ENCODE measurements around the gene LRRC27.

DNA sequence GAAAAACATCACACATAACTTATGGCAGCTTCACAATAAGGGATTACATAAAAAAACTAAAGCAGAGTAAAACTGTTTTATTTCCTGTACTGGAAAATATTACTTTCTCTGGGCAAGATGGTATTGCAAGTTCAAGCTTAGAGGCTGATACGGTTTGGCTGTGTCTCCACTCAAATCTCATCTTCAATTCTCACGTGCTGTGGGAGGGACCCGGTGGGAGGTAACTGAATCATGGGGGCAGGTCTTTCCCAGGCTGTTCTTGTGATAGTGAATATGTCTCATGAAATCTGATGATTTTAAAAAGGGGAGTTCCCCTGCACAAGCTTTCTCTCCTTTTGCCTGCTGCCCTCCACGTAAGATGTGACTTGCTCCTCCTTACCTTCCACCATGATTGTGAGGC, 5.1 kb upstream of the LRRC27 start:
- TF ChIP-seq POLR2A (IDR thresholded peaks at IDR 0.05; ENCODE audit: low read length) (no peak), GATA1 (IDR thresholded peaks at IDR 0.05; ENCODE audit: low read depth, low read length) (no peak)

Measured in erythroblast (primary cell).